ENCODE measurements around the gene CFAP43.

The CFAP43 gene

GRCh38 chr10:104223304-104223703, 8.9 kb downstream of the CFAP43 start:
- no peak for DNase-seq (ENCODE audit: low read depth)

GRCh38 chr10:104220522-104220921, 11.6 kb downstream of the CFAP43 start:
- TF ChIP-seq CTCF (IDR thresholded peaks at IDR 0.05; ENCODE audit: insufficient read depth, low read depth, low read length, missing control alignments): no peak
- no peak for DNase-seq (ENCODE audit: low read depth)
- H3K4me3 ChIP-seq (ENCODE audit: low read depth, low read length): no peak overlapping the region

More at GRCh38 chr10:104223304-104223703, 8.9 kb downstream of the CFAP43 start:
- no peak for TF ChIP-seq CTCF (IDR thresholded peaks at IDR 0.05; ENCODE audit: insufficient read depth, low read depth, low read length, missing control alignments)
- H3K4me3 ChIP-seq (ENCODE audit: low read depth, low read length): no peak overlapping the region

GRCh38 chr10:104218751-104219150, 13.4 kb downstream of the CFAP43 start:
- no peak overlapping the region for H3K4me3 ChIP-seq (ENCODE audit: low read depth, low read length)
- no peak for TF ChIP-seq CTCF (IDR thresholded peaks at IDR 0.05; ENCODE audit: insufficient read depth, low read depth, low read length, missing control alignments)
- peak; percentile 8 for DNase-seq (ENCODE audit: low read depth)

- no peak for TF ChIP-seq CTCF (IDR thresholded peaks at IDR 0.05; ENCODE audit: insufficient read depth, low read depth, low read length, missing control alignments)
- no peak for DNase-seq (ENCODE audit: low read depth)
These were observed 15.5 kb downstream of the CFAP43 start for GRCh38 chr10:104216631-104217030.

GRCh38 chr10:104209575-104210198, 22.5 kb downstream of the CFAP43 start:
- no peak overlapping the region for H3K4me3 ChIP-seq (ENCODE audit: low read depth, low read length)
- peak; percentile 45 for TF ChIP-seq CTCF (IDR thresholded peaks at IDR 0.05; ENCODE audit: insufficient read depth, low read depth, low read length, missing control alignments)
- peak; percentile 40 for DNase-seq (ENCODE audit: low read depth)

More at GRCh38 chr10:104216631-104217030, 15.5 kb downstream of the CFAP43 start:
- H3K4me3 ChIP-seq (ENCODE audit: low read depth, low read length): no peak overlapping the region

GRCh38 chr10:104208730-104209129, 23.4 kb downstream of the CFAP43 start:
- no peak for DNase-seq (ENCODE audit: low read depth)
- TF ChIP-seq CTCF (IDR thresholded peaks at IDR 0.05; ENCODE audit: insufficient read depth, low read depth, low read length, missing control alignments): no peak
- no peak overlapping the region for H3K4me3 ChIP-seq (ENCODE audit: low read depth, low read length)

- DNase-seq (ENCODE audit: low read depth): no peak
- no peak overlapping the region for H3K4me3 ChIP-seq (ENCODE audit: low read depth, low read length)
- no peak for TF ChIP-seq CTCF (IDR thresholded peaks at IDR 0.05; ENCODE audit: insufficient read depth, low read depth, low read length, missing control alignments)
These were observed 29.9 kb downstream of the CFAP43 start for GRCh38 chr10:104202231-104202630.
